Prostate gland (tissue), 2 donors: Measurements from ENCODE around the gene KMT5B.

Experiments
- POLR2A ChIP-seq: fragments of 450-650 bp; IDR thresholded peaks from one replicate; pipeline ENCODE4 v1.6.1; 2016; ENCODE audit warnings: antibody characterized with exemption, mild to moderate bottlenecking
- TF ChIP-seq, protein P1 (sequence below), 4 experiments: fragments of 200-600 bp in 2 of 4; fragments of 450-650 bp in 2 of 4; sonication (generic) in 2 of 4; IDR thresholded peaks; 1 replicate in 3 of 4; 2 replicates in 1 of 4; pipeline ENCODE4 v1.5.1; 2016 to 2019; ENCODE audit warnings: antibody characterized with exemption in 4 of 4, mild to moderate bottlenecking in 2 of 4, moderate library complexity in 2 of 4

DNA sequence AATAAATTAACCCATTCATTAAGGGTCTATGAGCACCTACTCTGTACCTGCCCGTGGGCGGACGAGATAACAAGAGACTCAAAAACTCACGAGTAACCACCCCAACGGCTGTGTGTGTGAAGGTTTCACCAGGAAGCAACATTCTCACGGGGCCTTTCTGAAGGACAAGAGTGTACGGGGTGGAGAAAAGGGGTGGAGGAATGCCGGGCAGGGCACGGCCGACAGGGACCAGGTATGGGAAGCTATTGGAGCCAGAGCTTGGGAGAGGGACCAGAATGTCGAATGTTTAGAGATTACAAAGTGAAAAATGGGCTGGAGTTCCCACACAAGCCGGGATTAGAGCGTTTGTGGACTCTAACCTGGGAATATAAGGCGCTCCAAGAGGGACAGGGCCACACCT lies 1.6 kb downstream of the KMT5B start:
- TF ChIP-seq POLR2A = no peak
- TF ChIP-seq, protein P1, sequence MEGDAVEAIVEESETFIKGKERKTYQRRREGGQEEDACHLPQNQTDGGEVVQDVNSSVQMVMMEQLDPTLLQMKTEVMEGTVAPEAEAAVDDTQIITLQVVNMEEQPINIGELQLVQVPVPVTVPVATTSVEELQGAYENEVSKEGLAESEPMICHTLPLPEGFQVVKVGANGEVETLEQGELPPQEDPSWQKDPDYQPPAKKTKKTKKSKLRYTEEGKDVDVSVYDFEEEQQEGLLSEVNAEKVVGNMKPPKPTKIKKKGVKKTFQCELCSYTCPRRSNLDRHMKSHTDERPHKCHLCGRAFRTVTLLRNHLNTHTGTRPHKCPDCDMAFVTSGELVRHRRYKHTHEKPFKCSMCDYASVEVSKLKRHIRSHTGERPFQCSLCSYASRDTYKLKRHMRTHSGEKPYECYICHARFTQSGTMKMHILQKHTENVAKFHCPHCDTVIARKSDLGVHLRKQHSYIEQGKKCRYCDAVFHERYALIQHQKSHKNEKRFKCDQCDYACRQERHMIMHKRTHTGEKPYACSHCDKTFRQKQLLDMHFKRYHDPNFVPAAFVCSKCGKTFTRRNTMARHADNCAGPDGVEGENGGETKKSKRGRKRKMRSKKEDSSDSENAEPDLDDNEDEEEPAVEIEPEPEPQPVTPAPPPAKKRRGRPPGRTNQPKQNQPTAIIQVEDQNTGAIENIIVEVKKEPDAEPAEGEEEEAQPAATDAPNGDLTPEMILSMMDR (IDR thresholded peaks at IDR 0.05) = no peak
